NCI-H2196 treated with DMSO at 0.1 percent for 48 hours (cell line): Measurements from ENCODE around the gene VPS33A.
A peak's percentile ranks its signal among the peaks of the same experiment; 100 is the strongest.
"Not testable (repeated sequence)": the region's sequence is repeated elsewhere in the genome, so short reads cannot be mapped to it uniquely, and the experiment has no call there.

Source experiments
- DNase-seq: peaks from one replicate; lab custom pipeline; 2025; ENCODE audit not compliant: unreplicated experiment; lab: John Stamatoyannopoulos, UW

Gene VPS33A

DNA sequence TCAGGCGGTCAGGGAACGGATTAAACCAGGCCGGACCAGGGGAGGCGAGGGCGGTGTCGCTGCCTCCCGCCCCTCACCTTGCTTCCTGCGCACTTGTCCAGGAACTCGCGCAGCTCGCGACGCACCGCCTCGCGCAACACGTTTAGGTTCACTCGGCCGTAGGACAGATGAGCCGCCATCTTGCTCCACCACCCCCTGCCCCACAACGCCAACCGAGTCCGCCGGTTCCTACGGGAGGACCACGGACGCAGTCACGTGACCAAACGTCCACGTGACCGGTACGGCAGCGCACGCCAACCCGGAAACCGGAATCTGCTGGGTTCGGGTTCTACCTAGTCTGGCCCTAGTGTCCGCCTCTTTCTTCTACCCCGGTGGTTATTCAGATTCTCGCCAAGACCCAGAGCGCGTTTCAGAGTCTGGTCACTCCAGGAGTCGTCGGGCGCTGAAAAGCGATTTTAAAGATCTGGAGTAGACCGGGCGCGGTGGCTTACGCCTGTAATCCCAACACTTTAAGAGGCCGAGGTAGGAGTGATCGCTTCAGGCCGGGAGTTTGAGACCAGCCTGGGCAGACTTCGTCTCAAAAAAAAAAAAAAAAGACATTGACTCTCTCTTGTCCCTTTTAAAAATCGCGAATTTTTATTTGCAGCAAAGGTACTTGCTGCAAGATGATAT is at the start of gene VPS33A:
TSS of gene VPS33A (minus strand) at position 265 of the 672 bp plus-strand sequence. CDS start at position 179, 86 bp downstream.
- DNase-seq = peak; percentile 94

DNA sequence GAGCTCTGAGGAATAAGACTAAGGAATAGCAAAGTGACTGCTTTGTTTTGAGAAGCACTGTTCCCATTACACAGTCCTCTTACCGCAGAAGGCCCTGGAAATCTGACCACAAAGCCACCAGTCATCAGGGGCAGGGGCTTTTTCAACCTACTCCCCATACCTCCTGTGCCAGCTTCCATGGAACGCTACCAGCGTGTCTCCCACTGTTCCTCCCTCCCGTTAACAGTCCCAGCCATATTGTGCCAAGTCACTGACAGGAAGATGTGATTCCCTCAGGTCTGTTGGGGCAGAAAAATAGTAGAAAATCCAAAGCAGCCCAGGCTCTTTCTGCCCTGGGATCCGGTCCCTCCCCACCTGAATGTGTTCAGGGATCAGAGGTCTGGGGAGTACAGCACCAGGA is 46.6 kb upstream of the VPS33A start:
- no peak for DNase-seq

DNA sequence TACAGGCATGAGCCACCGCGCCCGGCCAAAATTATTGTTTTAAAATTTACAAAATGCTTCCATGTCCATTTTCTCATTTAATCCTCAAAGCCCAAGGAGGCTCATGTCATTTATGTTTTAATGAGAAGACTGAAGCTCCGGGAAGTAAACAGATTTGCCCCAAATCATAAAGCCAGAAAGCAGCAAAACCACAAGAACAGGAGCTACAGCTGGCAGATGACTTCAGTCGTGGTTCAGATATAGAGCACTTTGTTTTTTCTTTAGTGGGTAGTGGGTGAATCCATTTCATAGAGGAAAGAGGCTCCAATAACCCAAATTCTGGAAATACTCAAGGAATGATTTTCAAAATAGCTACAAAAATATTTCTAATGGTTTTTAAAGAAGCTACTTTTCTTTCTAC is 45.4 kb upstream of the VPS33A start:
- DNase-seq = no peak

DNA sequence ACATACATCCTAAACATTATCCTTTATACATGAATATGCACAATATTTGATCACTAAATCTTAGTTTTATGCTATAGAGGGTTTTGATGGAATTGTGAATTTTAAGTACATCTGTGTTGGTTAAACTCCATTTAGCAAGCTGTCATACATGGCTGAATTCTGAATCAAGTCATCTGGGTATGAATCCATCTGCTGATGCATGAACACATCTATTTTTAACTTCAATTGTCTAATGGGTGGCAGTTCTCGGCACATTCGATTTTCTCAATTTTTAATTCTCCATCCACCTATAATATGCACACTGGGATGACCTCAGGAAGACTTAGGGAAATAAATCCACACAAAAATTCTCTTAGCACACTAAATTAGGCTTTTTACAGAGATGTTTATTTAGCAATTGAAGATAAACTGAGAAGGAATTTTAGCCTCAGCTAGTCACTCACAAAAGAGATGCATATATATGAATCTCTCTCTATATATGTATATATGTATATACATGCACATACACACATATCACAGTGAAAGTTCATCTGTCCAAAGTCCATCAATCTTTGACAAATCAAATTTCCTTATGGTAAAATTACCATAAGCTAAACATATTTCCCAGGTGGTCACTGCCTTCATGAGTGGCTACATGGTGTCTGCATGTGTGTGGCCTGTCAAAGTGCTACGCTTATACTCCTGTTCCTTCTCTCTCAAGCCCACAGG is 44.5 kb upstream of the VPS33A start:
- DNase-seq = no peak

DNA sequence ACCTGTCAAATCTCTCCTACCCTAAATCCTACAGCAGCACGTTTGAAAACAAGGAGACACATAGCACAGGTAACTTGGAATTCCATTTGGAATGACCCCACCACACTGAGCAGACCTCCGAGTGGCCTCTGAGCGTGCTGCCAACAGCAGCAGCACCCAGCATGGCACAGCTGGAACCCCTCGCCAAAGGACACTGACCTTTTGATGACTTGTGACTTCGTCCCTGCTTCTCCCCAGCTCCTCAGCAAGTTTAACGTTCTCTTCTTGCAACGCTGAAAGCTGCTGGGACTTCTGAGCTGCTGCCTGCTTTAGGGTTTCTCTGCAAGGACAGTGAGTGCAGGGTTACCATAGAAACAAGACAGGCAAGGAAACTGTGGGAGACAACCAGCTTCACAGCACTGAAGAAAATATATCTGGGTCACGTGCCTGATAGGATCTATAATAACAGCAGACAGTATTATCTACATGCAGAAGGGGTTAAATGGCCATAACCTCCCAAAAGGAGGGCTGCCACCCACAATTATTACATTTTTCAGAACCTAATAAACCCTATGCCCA is 43.3 kb upstream of the VPS33A start:
- no peak for DNase-seq

DNA sequence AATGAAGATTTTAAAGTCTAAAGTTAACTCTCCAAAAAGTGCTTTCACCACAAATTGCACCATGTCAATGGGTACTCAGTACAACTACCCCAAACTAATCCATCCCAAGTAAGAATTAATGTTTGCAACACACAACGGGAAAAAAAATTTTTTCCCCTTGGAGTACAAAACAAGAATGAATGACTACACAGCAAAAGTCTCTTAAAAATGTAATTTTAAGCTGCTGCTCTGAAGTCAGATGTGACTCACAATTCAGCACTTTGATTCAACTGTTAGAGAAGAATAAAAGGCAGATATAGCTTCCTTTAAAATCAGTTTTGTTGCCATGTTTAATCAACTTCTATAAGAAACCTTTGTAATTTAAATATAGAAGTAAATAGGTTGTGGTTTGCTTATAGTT is 42.5 kb upstream of the VPS33A start:
- DNase-seq = no peak

DNA sequence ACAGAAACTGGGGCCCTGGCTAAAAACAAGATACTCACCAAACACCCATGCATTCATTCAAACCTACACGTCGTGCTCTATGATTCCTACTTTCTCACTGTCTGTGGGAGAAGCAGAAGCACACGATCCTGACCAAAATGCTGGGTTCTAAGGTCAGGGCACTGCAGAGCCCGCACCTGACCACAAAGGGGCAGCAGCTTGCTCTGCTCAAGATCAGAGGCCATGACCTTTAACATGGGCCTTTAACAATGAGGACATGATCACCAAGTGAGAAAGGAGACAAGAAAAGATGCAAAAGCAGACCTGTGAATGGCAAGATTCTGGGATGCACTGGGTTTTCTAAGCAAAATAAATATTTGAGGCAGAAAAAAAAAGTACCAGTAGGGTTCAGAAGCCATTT is 40.1 kb upstream of the VPS33A start:
- no peak for DNase-seq

DNA sequence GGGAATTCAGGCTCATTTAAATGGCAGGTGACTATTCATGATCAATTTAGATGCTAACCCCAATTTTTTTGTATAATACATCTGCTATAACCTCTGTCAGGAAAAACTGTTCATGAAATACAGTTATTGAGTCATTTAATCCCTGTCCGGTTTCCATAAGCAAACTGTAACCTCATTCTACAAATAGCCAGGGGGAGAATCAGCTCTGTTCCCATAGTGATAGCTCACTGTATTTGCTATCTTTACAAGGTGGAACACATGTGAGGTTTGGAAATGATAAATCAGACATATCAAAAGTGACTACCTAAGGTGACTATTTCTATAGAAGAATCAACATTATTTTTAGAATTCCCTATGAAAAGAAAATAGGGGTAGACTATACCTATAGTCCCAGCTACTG is 38.6 kb upstream of the VPS33A start:
- DNase-seq = no peak

DNA sequence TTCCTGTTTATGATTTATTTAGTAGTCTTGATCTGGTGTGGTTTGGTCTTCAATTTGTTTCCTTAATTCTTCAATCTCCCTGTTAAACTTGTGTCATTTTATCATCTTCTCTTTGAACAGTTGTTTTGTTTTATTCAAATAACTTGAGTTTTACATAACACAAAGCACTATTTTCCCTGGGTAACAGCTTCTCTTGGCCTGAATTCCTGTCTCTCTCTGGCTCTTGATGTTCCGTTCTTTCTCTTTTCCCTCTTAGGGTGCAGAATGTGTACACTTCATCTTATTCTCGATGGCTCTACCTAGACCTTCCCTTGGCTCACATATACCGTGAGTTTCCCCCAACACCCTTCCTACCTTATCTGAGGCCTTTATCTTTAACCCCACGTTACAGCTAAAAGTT is 36.8 kb upstream of the VPS33A start:
- no peak for DNase-seq

DNA sequence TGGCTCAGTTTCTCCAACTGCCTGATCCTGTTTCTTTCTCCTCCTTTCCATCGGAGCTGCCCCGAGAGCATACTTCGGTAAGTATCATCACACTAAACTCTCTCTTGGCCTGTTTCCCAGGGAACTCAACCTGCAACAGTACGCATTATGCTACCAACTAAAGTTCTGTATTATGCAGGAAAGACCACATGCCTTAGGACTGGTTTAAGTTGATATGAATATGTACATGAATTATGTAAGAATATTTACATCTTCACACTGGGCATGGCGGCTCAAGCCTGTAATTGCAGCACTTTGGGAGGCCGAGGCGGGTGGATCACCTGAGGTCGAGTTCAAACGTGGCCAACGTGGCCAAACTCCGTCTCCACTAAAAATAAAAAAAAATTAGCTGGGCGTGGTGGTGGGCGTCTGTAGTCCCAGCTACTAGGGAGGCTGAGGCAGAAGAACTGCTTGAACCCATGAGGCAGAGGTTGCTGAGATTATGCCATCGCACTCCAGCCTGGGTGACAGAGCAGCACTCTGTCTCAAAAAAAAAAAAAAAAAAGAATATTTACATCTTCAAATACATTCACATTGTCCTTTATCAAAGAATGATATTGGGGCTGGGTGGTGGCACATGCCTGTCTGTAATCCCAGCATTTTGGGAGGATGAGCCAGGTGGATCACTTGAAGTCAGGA is 31.9 kb upstream of the VPS33A start:
- no peak for DNase-seq

DNA sequence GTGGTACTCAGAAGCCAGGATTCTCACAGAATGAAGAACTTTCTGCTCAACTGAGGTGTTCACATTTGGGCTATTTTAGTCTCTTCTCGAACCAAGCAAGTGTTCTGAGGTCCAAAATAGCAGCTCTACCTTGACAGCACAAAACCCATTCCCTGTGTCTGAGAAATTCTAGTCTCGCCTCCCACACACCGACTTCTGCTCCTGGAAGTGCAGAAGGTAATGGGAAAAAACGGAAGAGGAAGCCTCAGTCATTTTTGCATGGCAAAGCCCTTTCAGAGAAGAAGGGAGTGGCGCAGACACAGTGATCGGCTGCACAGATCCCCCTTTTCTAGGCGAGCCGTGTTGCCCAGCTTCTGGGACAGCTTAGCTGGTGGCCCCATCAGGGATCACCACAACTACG is 31.2 kb upstream of the VPS33A start:
- no peak for DNase-seq

DNA sequence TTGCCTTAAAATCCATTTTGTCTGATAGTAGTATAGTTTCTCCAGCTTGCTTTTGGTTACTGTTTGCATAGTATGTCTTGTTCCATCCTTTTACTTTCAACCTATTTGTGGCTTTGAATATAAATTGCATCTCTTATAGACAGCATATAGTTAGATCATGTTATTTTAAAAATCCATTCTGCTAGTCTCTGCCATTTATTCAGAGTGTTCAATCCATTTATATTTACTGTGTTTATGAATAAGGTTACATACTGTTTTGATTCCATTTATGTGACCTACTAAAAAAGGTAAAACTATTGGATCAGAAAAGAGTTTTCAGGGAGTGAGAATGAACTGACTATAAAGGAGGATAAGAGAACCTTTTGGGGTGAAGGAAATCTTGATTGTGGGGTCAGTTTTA is 29.6 kb upstream of the VPS33A start:
- no peak for DNase-seq

DNA sequence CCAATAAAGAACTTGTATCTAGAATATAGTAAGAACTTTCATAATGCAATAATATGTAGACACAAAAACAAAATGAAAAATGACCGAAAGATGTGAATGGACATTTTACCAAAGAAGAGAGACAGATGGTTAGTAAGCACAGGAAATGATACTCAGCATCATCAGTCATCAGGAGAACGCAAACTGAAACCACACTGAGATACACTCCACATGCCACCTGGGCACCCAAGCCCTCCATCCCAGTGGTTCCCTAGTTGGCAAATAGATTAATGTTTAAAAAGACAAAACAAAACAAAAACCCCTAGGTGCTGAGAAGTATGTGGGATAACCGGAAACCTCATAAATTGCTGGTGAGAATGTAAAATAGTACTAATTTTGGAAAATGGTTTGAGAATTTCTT is 26.8 kb upstream of the VPS33A start:
- DNase-seq = no peak

DNA sequence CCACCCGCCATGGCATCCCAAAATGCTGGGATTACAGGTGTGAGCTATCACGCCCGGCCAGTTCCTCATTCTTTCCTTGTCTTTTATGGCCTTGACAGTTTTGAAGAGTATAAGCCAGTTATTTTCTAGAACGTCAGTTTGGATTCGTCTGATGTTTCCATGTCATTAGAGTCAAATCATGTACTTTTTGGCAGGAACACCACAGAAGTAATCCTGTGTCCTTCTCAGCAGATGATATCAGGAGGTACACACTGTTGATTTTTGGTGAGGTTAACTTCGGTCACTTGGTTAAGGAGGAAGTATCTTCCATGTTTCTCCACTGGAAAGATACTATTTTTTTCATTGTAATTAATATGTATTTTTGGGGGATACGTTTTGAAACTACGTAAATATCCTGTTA is 25.1 kb upstream of the VPS33A start:
- no peak for DNase-seq

DNA sequence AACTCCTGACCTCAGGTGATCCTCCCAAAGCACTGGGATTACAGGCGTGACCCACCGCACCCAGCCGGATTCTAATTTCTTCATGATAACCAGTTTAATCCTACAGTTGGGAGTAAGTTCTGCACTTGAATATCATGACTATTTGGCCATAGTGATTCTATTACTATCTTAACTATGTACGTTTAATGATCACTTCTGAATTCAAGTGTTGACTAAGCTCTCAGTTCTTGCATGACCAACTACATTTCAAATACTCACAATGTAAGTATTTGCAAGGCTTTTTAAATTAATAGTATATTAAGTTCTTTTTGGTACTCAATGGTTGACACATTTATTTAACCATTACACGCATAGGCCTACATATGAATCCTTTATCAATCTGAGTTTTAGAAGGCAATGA is 17.4 kb upstream of the VPS33A start:
- DNase-seq = no peak

DNA sequence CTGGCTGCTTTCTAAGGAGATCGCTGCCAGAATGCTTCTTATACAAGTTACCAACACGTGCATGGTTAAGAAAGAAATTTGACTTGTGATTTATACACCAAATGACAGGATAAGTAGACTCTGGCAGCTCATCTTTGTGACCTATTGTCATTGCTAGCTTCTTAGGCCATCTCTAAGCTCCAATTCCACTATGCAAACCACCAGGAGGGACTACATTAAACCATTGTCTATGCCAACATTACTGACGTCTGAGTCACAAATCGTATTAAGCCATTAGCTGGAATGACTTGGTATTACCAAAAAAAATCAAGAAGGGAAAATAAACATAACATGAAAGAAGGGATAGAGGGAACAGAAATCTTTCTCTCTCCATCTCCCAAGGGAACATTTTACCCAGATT is 15.8 kb upstream of the VPS33A start:
- DNase-seq = no peak

DNA sequence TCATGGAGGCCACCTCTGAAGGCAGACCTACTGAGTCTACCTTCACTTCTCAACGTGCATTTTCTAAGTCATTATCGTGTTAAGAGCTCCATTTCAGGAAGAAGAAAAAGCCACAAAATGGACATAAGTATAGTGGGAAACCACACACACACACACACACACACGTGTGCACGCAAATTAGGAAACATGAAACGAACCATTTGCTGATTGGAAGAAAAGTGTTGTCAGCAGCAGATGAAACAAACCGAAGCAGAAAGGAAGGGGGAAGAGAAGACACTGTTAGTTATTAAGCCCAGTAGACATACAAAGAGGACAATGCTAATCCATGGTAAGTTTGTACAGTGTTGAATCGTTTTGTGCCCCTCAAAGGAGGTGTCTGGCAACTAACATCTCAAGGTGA is 9.9 kb upstream of the VPS33A start:
- DNase-seq = no peak

DNA sequence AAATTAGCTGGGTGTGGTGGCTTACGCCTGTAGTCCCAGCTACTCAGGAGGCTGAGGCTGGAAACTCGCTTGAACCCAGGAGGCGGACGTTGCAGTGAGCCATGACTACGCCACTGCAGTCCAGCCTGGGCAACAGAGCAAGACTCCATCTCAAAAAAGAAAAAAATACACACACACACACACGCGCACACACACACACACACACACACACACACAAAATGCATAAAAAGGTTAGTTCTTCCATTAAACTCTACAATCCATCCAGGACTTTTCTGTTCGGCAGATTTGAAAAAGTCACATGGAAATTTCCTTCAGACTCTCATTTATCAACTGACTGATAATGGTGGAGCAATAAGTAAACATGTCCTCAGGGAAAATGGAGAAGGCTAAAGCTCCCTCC is 9.2 kb upstream of the VPS33A start:
- DNase-seq = no peak

DNA sequence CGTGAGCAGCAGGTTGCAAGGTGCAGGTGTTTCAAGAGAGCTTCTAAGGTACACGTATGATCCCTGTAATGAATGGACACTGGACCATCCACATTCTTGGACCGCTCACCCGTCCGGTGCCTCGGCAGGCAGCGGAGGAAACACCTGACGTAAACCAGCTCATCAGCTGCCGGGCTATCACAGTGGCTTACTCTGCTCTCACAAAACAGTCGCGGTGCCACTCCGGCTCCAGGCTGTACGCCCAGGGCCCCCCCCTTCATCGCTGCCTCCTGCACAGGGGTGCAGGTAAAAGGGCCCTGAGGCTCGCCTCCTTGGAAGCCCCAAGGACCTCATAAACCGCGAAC is 436 bp downstream of the VPS33A start:
- no peak for DNase-seq

DNA sequence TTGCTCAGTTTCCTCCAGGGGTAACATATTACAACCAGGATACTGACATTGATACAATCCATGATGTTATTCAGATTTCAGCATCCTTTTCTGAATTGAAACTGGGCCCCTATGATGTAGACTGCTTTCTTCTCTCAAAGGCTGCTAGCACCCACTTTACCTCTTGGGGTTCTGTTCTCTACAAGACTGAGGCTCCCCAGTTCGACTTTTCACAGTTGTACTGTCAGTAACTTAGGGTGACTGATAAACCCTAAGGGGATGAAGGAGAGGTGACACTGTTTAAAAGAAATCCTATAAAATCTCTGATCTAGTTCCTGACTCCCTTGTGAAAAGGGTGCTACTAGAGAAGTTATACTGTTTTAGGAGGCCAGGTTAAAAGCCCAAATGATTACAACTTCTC is 818 bp downstream of the VPS33A start:
- no peak for DNase-seq

DNA sequence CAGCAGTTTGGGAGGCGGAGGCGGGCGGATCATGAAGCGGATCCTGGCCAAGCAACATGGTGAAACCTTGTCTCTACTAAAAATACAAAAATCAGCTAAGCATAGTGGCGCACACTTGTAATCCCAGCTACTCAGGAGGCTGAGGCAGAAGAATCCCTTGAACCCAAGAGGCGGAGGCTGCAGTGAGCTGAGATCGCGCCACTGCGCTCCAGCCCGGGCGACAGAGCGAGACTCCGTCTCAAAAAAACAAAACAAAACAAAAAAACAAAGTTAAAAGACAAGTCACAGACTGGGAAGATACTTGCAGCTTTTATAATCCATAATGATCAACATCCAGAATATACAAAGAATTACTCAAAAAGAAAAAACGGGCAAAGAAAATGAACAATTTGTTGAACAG is 5.6 kb downstream of the VPS33A start:
- not testable (repeated sequence) for DNase-seq

DNA sequence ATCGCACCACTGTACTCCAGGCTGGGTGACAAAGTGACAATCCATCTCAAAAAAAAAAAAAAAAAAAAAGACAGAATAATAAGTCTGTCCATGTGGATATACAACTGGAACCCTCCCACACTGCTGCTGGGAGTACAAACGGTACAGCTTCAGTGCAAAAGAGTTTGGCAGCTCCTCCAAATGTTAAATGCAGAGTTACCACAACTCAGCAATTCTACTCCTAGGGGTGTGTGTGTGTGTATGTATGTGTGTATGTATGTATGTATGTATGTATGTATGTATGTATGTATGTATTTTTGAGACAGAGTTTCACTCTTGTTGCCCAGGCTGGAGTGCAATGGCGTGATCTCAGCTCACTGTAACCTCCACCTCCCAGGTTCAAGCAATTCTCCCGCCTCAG is 7.4 kb downstream of the VPS33A start:
- not testable (repeated sequence) for DNase-seq
